ENCODE data around the gene TMEM260. TPM values are rescaled to one million over a fixed set of nuclear protein-coding genes. Genes with fewer than 3 reads are reported as not detected.

The TMEM260 gene
- total and polyA plus RNA-seq, 8 donors = 8.0 to 17.4 (median 11.3) TPM

GRCh38 chr14:56617084-56617483, 37.5 kb downstream of the TMEM260 start:
- ATAC-seq (no peak), DNase-seq (no peak), FAIRE-seq (no peak)
- Histone ChIP-seq H3K4me3 (no peak overlapping the region), H3K36me3 (peaks cover 0 to 26% (median 0%) of the 10 kb centered on the region in 3 donors), H3K9me3 (no peaks in the 10 kb centered on the region), H3K27me3 (no peaks in the 10 kb centered on the region), H3K27ac (no peak overlapping the region), H3K4me1 (peaks cover 0 to 6% (median 0%) of the 10 kb centered on the region in 3 donors)
- TF ChIP-seq, protein P1, sequence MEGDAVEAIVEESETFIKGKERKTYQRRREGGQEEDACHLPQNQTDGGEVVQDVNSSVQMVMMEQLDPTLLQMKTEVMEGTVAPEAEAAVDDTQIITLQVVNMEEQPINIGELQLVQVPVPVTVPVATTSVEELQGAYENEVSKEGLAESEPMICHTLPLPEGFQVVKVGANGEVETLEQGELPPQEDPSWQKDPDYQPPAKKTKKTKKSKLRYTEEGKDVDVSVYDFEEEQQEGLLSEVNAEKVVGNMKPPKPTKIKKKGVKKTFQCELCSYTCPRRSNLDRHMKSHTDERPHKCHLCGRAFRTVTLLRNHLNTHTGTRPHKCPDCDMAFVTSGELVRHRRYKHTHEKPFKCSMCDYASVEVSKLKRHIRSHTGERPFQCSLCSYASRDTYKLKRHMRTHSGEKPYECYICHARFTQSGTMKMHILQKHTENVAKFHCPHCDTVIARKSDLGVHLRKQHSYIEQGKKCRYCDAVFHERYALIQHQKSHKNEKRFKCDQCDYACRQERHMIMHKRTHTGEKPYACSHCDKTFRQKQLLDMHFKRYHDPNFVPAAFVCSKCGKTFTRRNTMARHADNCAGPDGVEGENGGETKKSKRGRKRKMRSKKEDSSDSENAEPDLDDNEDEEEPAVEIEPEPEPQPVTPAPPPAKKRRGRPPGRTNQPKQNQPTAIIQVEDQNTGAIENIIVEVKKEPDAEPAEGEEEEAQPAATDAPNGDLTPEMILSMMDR (IDR thresholded peaks at IDR 0.05) = no peak
- intact Hi-C loops (cut with DNase I) = no loop called here

DNA sequence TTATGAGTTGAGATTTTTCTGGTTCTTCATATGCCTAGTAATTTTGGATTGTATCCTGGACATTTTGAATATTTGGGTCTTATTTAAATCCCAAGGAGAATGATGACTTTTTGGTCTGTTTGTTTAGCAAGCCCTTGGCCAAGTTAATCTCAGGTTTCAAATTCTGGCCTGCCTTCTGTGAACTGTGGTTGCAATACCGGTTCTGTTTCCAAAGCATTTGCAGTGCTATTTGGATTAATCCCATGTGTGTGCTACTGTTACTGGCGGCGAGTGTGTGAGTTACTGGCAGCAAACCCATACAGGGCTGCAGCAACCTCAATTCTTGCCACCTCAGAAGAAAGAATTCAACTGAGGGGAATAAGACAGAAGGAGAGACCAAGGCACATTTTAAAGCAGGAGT, 51.1 kb downstream of the TMEM260 start:
- H3K27ac ChIP-seq = no peak overlapping the region
- no peak overlapping the region for H3K4me3 ChIP-seq
- H3K27me3 ChIP-seq = no peaks in the 10 kb centered on the region
- FAIRE-seq (no peak), ATAC-seq (peak in 1 of 4 donors; percentile 39), DNase-seq (no peak)
- WGBS, 2 donors = 53 to 62% methylated on average over 3 of the region's 3 CpGs
- TF ChIP-seq, protein P1 (IDR thresholded peaks at IDR 0.05) = no peak
- peaks cover 0 to 31% (median 4%) of the 10 kb centered on the region in 3 donors for H3K36me3 ChIP-seq
- no peaks in the 10 kb centered on the region for H3K4me1 ChIP-seq
- no peaks in the 10 kb centered on the region for H3K9me3 ChIP-seq
- intact Hi-C loops (cut with DNase I) = no loop called here

DNA sequence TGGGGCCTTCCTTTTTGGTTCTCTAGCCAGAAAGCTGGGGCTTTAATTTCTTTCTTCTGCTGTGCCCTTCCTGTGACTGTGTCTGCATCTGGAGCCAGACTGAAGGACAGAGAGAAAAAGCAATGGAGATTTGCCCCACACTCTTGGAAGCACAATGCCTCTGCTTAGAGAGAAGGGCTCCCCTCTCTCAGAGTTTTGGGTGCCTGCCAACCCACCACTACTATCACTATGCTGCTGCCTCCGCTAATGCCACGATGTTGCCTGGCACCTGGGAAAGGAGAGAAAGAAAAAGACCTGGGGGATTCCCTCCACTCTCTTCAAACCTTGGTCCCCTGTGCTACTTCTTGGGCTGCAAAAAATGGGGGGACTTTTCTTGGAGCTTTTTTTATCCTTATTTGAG, 52.6 kb downstream of the TMEM260 start:
- FAIRE-seq (no peak), ATAC-seq (no peak), DNase-seq (no peak)
- no peak overlapping the region for H3K27ac ChIP-seq
- peaks cover 0 to 40% (median 9%) of the 10 kb centered on the region in 3 donors for H3K36me3 ChIP-seq
- TF ChIP-seq, protein P1 (IDR thresholded peaks at IDR 0.05) = no peak
- intact Hi-C loops (cut with DNase I) = no loop called here
- 71 to 85% methylated on average over 2 of the region's 2 CpGs for WGBS, 2 donors
- no peaks in the 10 kb centered on the region for H3K27me3 ChIP-seq
- H3K4me3 ChIP-seq = no peak overlapping the region
- H3K4me1 ChIP-seq = no peaks in the 10 kb centered on the region
- H3K9me3 ChIP-seq = no peaks in the 10 kb centered on the region

- TF ChIP-seq, protein P1 (IDR thresholded peaks at IDR 0.05) = no peak
- intact Hi-C loops (cut with DNase I) = no loop called here
- Histone ChIP-seq H3K27me3 (no peaks in the 10 kb centered on the region), H3K9me3 (no peaks in the 10 kb centered on the region), H3K4me1 (no peaks in the 10 kb centered on the region), H3K36me3 (peaks cover 0 to 46% (median 14%) of the 10 kb centered on the region in 3 donors), H3K27ac (no peak overlapping the region), H3K4me3 (no peak overlapping the region)
- no peak for DNase-seq
- WGBS, 2 donors = 98 to 100% methylated on average over 1 of the region's 1 CpG
- no peak for ATAC-seq
- FAIRE-seq = no peak
These were observed 53.9 kb downstream of the TMEM260 start for GRCh38 chr14:56633544-56633943.

DNA sequence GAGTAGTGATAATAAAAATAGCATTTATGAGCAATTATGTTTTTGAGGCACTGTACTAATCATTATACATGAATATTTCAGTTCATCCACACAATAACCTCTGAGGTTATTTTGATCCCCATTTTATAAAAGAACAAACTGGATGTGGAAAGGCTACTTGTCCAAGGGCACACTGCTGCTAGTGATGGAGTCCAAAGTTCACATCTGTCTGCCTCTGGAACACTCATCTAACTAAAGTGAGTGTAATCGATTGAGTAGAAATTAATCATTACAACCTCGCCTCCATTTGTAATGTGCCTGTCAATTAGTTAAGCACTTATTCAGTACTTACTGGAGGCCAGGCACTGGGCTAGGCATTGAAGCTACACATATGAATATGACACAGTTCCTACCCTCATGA, 55.4 kb downstream of the TMEM260 start:
- intact Hi-C loops (cut with DNase I) = no loop called here
- WGBS, 2 donors = 66 to 78% methylated on average over 2 of the region's 2 CpGs
- no peaks in the 10 kb centered on the region for H3K4me1 ChIP-seq
- H3K27me3 ChIP-seq = no peaks in the 10 kb centered on the region
- H3K36me3 ChIP-seq = peaks cover 0 to 61% (median 25%) of the 10 kb centered on the region in 3 donors
- ATAC-seq (no peak), DNase-seq (no peak), FAIRE-seq (no peak)
- H3K27ac ChIP-seq = no peak overlapping the region
- H3K4me3 ChIP-seq = no peak overlapping the region
- TF ChIP-seq, protein P1 (IDR thresholded peaks at IDR 0.05) = no peak
- no peaks in the 10 kb centered on the region for H3K9me3 ChIP-seq

All from pancreas (tissue), 10 donors.